SH-SY5Y (cell line): ENCODE results near the gene NEK5.

Experiments used
- GATA2 ChIP-seq: IDR thresholded peaks from 2 replicates; pipeline ENCODE4 v1.6.1; 2011; ENCODE audit warnings: mild to moderate bottlenecking, low read depth, low read length
- GATA3 ChIP-seq: IDR thresholded peaks from 2 replicates; pipeline ENCODE4 v1.6.1; 2011; ENCODE audit warnings: low read depth, mild to moderate bottlenecking, low read length, moderate library complexity

DNA sequence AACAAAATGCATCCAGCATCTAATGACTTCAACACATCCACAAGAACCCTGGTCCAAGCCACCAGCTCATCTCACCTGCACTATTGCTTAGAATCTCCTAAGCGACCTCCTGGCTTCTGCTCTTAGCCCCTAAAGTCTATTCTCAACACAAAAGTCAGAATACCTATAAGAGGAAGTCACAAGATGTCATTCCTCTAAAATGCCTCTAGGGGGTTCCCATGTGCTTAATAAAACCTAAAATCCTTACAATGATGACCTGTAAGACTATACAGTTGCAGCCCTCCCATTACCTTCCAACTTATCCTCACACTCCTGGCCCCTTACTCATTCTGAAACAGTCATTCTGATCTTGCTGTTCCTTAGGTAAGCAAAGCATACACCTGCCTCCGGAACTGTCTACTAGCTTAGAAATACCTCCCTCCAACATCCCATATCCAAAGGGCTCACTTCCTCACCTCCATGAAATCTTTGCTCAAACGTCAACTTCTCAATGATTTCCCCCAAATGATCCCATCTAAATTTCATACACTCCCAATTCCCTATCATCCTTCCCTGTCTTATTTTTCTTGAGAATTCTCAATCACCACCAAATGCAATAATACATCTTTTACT, 127.6 kb downstream of the NEK5 start:
- TF ChIP-seq GATA2 = no peak
- no peak for TF ChIP-seq GATA3
